Heart left ventricle (tissue), 13 donors: ENCODE data around the gene C1orf167.

Experiments used
- POLR2A ChIP-seq, 2 donors: fragments of 450-650 bp; IDR thresholded peaks; one replicate each; pipeline ENCODE4 v1.6.1; 2017; ENCODE audit warnings: antibody characterized with exemption in 2 of 2, mild to moderate bottlenecking in 2 of 2, moderate library complexity in 2 of 2
- TF ChIP-seq, protein P1 (sequence below), 12 donors: fragments of 200-600 bp; sonication (generic) in 4 of 12; IDR thresholded peaks; one replicate each; pipeline versions ENCODE4 v1.5.0 to v1.8.0; 2018 to 2022; ENCODE audit warnings: antibody characterized with exemption in 12 of 12, mild to moderate bottlenecking in 5 of 12
- donor health status: ischemic (EF 13 %, LVEDD 7.1; RV severe dilation, severe dysfunction).
- donor health status: DM: no; HTN: yes; CAD: no.
- donor health status: DM: no; HTN: no; CAD: no.
- donor health status: ischemic (EF 25% LVEDD 6.9; RV normal size, moderate dysfunction).
- donor health status: ischemic (EF 25% LVEDD 5.7; RV mildly dilated, moderate dysfunction).
- donor health status: ischemic (EF 35%, LVEDD 5.7; RV mildly dilated, moderate dysfunction).
- donor health status: nonischemic (EF 11% LVEDD 7.7; RV severe dilation, severe dysfunction).
- donor health status: DM: yes; HTN: yes; CAD: no.
- donor health status: PGD.
- donor health status: ischemic (EF 29% LVEDD 5.4; RV normal size, mild dysfunction).
- donor health status: nonischemic (EF 23%, LVEDD 6.1; RV moderate dilation, normal function).

GRCh38 chr1:11771481-11772043, 9.6 kb downstream of the C1orf167 start:
- TF ChIP-seq, protein P1, sequence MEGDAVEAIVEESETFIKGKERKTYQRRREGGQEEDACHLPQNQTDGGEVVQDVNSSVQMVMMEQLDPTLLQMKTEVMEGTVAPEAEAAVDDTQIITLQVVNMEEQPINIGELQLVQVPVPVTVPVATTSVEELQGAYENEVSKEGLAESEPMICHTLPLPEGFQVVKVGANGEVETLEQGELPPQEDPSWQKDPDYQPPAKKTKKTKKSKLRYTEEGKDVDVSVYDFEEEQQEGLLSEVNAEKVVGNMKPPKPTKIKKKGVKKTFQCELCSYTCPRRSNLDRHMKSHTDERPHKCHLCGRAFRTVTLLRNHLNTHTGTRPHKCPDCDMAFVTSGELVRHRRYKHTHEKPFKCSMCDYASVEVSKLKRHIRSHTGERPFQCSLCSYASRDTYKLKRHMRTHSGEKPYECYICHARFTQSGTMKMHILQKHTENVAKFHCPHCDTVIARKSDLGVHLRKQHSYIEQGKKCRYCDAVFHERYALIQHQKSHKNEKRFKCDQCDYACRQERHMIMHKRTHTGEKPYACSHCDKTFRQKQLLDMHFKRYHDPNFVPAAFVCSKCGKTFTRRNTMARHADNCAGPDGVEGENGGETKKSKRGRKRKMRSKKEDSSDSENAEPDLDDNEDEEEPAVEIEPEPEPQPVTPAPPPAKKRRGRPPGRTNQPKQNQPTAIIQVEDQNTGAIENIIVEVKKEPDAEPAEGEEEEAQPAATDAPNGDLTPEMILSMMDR (IDR thresholded peaks at IDR 0.05): no peak
- no peak for TF ChIP-seq POLR2A (IDR thresholded peaks at IDR 0.05)
